ENCODE results near the gene UBALD1. TPM values are rescaled to one million over a fixed set of nuclear protein-coding genes. Genes with fewer than 3 reads are reported as not detected.
"Not testable (repeated sequence)": the region's sequence is repeated elsewhere in the genome, so short reads cannot be mapped to it uniquely, and the experiment has no call there.

Gene UBALD1
- total RNA-seq, 1 donor from 2014 or later: 22.0 TPM

DNA sequence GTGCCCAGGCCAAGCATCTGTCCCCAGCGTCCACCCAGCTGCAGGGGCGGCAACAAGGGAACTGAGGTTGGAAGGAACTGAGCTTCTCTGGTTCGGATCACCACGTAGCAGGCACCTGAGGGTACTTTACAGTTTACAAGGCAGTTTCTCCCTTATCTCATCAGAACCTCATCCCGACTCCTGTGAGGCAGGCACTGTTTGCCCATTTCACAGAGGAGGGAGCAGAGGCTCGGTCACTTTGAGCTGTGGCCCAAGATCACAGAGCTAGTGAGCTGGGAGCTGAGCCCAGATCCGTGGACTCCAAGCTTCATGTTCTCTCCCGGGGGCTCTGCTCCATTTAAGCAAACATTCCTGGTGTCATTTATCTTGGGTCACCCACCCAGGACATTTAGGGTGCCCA, 15.1 kb downstream of the UBALD1 start:
- intact Hi-C loops (cut with micrococcal nuclease): no loop called here

DNA sequence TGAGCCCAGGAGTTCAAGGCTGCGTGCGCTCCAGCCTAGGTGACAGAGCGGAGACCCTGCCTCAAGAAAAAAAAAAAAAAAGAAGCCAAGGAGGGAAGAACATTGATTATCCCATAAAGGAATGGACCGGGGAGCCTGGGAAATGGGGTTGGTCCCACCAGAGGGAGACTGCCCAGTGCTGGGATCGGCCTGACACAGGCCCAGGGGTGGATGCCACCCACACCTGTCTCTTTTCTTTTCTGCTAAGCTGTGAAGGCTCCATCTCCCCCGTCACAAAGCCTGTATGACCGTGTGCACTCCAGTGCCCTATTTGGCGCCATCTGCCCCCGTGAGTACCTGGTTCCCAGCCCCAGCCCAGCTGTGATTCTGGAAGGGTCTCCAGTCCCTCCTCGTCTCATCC, 15.7 kb downstream of the UBALD1 start:
- intact Hi-C loops (cut with micrococcal nuclease): no loop called here

DNA sequence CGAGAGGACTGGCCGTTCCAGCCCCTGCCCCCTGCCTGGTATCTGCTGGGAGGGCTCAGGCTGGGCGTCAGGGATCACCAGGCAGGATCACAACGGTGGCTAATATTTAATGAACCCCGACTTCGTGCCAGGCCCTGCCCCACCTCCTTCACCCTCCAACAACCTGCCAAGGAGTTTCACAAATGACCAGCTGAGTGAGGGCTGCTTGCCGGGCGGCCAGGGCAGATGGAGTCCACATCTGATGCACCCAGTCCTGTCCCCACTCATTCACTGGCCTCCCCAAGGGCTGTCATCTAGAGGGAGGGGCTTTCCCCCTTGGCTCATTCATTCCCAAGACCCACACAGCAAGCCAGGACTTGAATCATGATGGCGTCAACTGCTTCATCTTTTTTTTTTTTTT, 17.5 kb downstream of the UBALD1 start:
- intact Hi-C loops (cut with micrococcal nuclease): no loop called here

DNA sequence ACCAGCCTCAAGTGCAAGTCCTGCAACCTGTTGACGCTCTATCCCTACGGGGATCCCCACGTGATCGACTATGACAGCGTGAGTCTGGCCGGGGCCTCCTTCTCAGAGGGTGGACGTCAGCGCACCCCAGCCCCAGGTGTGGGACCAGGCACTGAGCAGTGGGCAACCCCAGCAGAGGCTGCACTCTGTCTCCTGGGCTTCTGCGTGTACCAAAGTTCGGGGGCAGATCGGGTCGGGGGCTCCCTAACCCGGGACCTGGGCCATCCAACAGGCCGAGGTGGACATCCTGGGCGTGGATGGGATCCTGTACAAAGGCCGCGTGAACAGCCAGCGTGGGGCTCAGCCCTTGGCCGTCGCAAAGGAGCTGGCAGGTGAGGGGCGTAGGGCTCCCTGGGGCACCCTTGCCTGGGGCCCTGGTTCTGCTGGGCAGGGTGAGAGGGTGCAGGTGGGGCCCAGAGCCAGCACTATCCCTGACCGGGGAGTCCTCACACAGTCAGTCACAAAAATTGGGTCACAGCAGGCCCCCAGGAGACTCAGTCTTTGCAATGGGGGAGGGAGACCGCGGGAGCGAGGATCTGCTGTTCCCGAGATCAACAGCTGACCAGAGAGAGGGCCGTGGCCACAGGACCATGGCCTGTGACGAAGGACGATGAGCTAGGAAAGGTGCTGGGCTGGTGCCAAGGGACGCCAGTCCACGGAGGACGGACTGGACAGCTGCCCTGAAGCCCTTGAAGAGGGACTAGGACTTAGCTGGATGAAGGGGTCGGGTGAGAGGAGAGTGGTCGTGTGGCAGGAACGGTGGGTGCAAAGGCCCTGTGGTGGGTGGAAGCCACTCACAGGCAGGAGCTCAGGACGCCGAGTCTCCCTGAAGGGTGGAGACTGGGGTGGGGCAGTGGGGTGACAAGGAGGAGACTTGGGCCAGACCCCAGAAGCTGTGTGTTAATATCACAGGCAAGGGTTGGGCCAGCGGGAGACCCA, 20.0 kb downstream of the UBALD1 start:
- intact Hi-C loops (cut with micrococcal nuclease): no loop called here

- intact Hi-C loops (cut with micrococcal nuclease): no loop called here
These were observed 21.6 kb downstream of the UBALD1 start for GRCh38 chr16:4593086-4593485.

DNA sequence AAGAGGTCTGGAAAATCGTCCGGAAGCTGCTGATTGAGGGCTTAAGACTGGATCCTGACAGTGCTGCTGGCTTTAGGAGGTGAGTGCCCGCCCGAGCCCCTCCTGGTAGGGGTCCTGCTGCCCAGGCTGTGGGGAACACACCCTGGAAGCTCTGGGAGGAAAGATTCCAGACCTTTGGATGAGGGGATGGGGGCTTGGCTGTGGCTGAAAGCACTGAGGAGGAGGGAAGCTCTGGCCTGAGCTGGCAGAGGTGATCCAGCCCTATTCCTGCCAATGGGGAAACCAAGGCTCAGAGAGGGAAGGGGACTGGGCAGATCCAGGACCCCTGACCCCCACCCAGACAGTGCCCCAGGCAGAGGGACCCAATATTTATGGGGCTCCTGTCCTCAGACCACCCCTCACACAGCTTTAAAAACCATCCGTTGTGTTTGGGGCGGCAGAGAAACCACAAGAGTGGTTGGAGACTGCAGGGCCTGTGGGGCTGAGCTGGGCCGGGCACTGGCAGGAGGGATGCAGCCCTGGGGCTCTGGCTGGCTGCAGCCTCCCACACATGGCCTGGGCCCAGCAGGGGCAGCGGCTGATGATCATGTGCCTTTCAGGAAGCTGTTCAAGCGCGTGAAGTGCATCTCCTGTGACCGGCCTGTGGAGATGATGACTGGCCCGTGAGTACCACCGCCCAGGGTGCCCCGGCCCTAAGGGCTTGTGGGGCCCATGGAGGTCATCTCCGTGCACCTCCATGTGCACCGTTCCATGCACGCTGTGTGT, 22.8 kb downstream of the UBALD1 start:
- intact Hi-C loops (cut with micrococcal nuclease): no loop called here

DNA sequence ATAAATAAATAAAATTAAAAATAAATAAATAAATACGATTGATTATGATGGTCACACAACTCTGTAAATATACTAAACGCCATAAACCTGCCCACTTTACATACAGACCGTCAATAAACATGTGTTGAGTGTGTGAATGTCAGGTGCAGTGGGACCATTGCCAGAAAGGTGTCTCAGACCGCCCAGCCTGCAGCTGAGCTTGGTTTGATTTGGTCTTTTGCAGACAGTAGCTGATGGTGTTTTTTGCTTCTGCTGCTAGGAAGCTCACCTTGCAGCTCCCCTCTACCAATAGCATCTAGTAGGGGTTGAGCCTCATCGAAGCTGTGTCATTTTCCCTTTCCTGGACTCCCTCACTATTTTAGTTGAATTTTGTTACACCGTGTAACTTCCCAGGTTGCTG, 23.5 kb downstream of the UBALD1 start:
- intact Hi-C loops (cut with micrococcal nuclease): no loop called here

DNA sequence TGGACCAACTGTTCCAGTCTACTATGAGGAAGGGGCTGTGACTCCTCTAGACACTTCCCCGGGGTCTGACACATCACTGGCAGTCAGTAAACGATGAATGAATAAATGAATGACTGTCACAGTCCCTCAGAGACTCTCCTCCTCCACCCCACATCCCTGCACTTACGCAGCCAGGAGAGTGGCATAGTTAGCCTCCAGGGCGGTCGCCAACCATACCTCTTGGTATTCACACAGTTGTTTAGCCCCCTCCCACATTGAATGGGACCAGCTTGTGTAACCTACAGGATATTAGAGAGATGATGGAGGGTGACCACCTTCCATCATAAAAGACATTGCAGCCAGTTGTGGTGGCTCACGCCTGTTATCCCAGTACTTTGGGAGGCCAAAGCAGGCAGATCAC, 25.7 kb downstream of the UBALD1 start:
- intact Hi-C loops (cut with micrococcal nuclease): no loop called here

GRCh38 chr16:4588386-4588785, 26.3 kb downstream of the UBALD1 start:
- intact Hi-C loops (cut with micrococcal nuclease): no loop called here

- intact Hi-C loops (cut with micrococcal nuclease): no loop called here
These were observed 28.4 kb downstream of the UBALD1 start for GRCh38 chr16:4586291-4586690.

DNA sequence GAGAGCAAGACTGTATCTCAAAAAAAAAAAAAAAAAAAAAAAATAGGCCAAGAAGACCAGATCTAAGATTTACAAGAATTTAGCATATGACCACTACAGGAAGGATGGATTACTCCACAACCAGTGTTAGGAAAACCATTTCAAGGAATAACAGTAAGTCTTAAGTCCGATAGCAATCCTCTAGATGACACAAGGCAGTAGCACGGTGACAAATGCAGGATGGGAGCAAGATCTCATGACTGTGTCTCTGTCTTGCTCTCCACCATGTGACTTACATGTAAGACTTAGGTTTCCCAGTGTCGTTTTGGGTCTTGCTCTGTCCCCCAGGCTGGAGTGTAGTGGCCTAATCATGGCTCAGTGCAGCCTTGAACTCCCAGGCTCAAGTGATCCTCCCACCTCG, 30.8 kb downstream of the UBALD1 start:
- intact Hi-C loops (cut with micrococcal nuclease): no loop called here

DNA sequence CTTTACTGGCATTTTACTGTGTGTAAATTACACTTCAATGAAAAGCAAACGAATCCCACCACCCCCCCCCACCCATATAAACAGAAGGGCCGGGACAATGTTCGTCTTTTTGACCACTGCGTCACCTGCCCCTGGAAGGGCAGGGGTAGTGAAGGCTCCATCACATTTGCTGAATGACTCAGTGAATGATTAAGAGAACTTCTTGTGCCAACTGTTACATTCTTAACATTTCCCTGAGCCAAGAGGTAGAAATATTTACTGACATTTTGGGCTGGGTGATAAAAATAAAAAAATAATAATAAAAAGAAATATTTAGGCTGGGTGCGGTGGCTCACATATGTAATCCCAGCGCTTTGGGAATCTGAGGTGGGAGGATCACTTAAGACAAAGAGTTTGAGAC, 34.4 kb downstream of the UBALD1 start:
- intact Hi-C loops (cut with micrococcal nuclease): no loop called here

DNA sequence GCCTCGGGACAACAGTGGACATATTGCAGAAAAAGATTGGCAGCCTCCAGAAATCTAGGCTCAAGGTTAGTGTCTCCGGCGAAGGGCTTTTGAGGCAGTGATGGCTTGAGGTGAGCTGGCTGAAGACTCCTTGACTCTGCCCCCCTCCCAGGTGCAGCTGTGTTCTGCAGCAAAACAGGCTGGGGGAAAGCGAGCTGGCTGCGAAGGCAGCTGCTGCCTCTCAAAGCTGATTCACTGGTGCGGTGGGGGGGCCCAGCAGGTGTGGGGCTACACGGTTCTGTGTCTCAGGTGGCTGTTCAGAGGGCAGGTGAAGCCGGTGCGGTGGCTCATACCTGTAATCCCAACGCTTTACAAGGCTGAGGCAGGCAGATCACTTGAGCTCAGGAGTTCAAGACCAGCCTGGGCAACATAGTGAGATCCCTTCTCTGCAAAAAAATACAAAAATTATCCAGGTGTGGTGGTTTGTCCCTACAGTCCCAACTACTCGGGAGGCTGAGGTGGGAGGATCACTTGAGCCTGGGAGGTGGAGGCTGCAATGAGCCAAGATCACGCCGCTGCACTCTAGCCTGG, 35.6 kb downstream of the UBALD1 start:
- intact Hi-C loops (cut with micrococcal nuclease): no loop called here

DNA sequence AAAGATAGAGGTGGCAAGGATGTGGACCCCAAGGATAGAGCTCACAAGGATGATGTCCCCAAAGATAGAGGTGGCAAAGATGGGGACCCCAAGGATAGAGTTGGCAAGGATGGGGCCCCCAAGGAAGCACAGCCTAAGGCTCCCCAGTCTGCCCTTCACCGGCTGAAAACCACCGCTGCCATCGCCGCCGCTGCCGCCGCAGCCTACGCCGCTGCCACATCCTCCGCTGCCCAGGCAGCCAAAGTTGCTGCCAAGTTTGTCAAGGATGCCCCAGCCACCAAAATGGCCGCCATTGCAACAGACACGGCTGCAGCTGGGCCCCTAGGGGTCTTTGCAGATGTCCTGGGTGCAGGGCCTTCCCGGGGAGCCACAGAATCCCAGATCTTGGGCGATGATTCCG, 38.7 kb downstream of the UBALD1 start:
- intact Hi-C loops (cut with micrococcal nuclease): no loop called here

GRCh38 chr16:4574919-4575705, 39.6 kb downstream of the UBALD1 start:
- intact Hi-C loops (cut with micrococcal nuclease): no loop called here

GRCh38 chr16:4573926-4574325, 40.8 kb downstream of the UBALD1 start:
- intact Hi-C loops (cut with micrococcal nuclease): not testable (repeated sequence)

DNA sequence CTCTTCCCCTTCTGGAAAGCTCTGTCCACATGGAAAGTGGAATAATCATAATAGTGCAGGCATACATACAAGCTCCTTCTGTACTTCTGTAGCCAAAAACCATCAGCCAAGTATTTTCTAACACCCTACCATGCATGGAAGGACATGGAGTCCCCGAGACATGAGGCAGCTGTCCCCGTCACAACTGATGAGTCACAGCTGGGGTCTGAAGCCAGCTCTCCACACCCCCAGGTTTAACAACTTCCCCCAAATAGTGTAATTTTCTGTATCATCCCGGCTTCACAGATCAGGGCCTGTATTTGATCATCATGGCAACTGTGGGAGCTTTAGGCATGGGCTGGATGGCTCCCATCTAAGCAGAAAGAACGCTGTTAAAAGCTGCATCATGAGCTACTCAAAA, 42.0 kb downstream of the UBALD1 start:
- intact Hi-C loops (cut with micrococcal nuclease): no loop called here

- intact Hi-C loops (cut with micrococcal nuclease): no loop called here
These were observed 43.9 kb downstream of the UBALD1 start for GRCh38 chr16:4570688-4571321.

DNA sequence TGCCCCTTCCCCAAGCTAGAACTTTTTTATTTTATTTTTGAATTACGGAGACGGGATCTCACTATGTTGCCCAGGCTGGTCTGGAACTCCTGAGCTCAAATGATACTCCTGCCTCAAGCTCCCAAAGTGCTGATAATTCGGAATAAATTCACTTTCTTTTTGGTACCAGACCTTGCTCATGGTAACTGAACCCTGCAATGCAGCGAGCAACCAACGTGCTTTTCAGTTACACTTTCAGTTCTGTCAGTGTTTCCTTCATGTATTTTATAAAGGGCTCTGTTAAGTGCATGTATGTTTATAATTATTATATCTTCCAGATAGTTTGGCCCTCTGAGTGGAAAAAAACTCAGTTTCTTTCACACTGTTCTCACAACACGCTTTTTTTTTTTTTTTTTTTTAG, 44.6 kb downstream of the UBALD1 start:
- intact Hi-C loops (cut with micrococcal nuclease): no loop called here

DNA sequence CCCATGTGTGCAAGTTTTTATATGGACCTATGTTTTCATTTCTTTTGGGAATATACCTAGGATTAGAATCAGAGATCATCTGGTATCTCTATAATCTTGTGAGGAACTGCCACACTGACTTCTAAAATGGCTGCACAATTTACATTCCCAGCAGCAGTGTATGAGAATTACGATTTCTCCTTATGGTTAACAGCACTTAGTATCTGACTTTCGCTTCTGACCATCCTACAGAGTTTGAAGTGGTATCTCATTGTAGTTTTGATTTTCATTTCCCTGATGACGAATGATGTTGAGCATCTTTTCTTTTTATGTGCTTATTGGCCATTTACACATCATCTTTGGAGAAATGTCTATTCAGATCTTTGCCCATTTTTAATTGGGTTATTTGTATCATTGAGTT, 48.5 kb downstream of the UBALD1 start:
- intact Hi-C loops (cut with micrococcal nuclease): no loop called here

Data from T-helper 1 cell treated with Interleukin-12 subunit alpha and Interleukin-12 subunit beta and Interleukin-4 antibody, amounts not matched to agents 30 ng/mL and 1 ng/mL, for 36 hours (primary cell).